Brain microvascular endothelial cell (primary cell): ENCODE measurements around the gene CA10.

Experiments
- DNase-seq: peaks from one replicate; pipeline ENCODE4 v3.0.0-alpha.2; 2020
- H3K27ac ChIP-seq: fragments of 250-450 bp; sonication (Bioruptor Pico); 2 replicates; pipeline ENCODE4 v1.5.1; 2020; ENCODE audit warnings: mild to moderate bottlenecking, moderate library complexity
- H3K27me3 ChIP-seq: fragments of 250-450 bp; sonication (Bioruptor Pico); replicated peaks from 2 replicates; pipeline ENCODE4 v1.5.1; 2020; ENCODE audit warnings: mild to moderate bottlenecking
- H3K36me3 ChIP-seq: fragments of 250-450 bp; sonication (Bioruptor Pico); replicated peaks from 2 replicates; pipeline ENCODE4 v1.5.1; 2020; ENCODE audit warnings: mild to moderate bottlenecking
- H3K4me3 ChIP-seq: 2 replicates; pipeline ENCODE4 v1.5.1; 2011; ENCODE audit warnings: low read depth, mild to moderate bottlenecking, control low read depth, low read length, moderate library complexity
- CTCF ChIP-seq: IDR thresholded peaks from 2 replicates; pipeline ENCODE4 v1.5.1; 2011; ENCODE audit warnings: low read depth, mild to moderate bottlenecking, moderate library complexity, low read length, control low read depth, inconsistent platforms; ENCODE audit errors: missing control alignments
- in situ Hi-C: cut with HindIII; loops from 2 replicates; pipeline ENCODE4 v1.10.0; 2017; ENCODE audit warnings: low sequenced_read_pairs, low pct_ligation_motif_present

Gene CA10

GRCh38 chr17:52158450-52159042 lies at the start of gene CA10:
TSS of gene CA10 (minus strand) at chr17:52158714.
- in situ Hi-C loops: no loop called here
- no peak for TF ChIP-seq CTCF
- no peak within 1 kb of the TSS for H3K27ac ChIP-seq
- DNase-seq: no peak
- no peak within 1 kb of the TSS for H3K4me3 ChIP-seq
- H3K27me3 ChIP-seq: peaks cover 23% of the 10 kb centered on the region
- no peaks in the 10 kb centered on the region for H3K36me3 ChIP-seq

DNA sequence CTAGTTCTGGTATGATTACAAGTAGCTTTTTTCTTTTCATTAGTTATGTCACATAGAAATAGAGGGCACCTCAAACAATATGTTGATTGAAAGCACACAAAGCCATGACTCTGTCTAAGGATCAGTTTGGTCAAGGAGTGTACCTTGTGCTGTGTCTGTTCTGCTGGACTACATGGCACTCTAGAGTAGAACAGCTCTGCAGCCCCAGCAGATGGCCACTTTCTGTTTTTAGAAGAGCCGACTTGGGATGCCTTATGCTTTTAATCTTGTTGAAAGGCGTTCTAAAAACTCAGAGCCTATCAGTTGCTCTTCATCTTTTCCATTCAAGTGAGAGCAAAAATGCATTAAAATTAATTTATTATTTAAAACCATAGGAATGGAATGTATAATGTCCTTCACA lies 49.3 kb upstream of the CA10 start:
- no peaks in the 10 kb centered on the region for H3K27me3 ChIP-seq
- no peak overlapping the region for H3K4me3 ChIP-seq
- no peak for TF ChIP-seq CTCF
- no peak for DNase-seq
- in situ Hi-C loops: no loop called here
- H3K36me3 ChIP-seq: no peaks in the 10 kb centered on the region
- no peak overlapping the region for H3K27ac ChIP-seq

GRCh38 chr17:52202520-52203080 lies 44.1 kb upstream of the CA10 start:
- in situ Hi-C loops: no loop called here
- no peak for TF ChIP-seq CTCF
- H3K4me3 ChIP-seq: no peak overlapping the region
- DNase-seq: no peak
- no peaks in the 10 kb centered on the region for H3K27me3 ChIP-seq
- H3K27ac ChIP-seq: no peak overlapping the region
- no peaks in the 10 kb centered on the region for H3K36me3 ChIP-seq

- no peaks in the 10 kb centered on the region for H3K36me3 ChIP-seq
- no peak overlapping the region for H3K27ac ChIP-seq
- in situ Hi-C loops: no loop called here
- H3K27me3 ChIP-seq: no peaks in the 10 kb centered on the region
- no peak overlapping the region for H3K4me3 ChIP-seq
- no peak for DNase-seq
- TF ChIP-seq CTCF: no peak
Observed at GRCh38 chr17:52201767-52202519, 43.4 kb upstream of the CA10 start.

GRCh38 chr17:52191491-52191890 lies 33.0 kb upstream of the CA10 start:
- in situ Hi-C loops: no loop called here
- DNase-seq: no peak
- Histone ChIP-seq H3K27ac (no peak overlapping the region), H3K27me3 (no peaks in the 10 kb centered on the region), H3K36me3 (no peaks in the 10 kb centered on the region), H3K4me3 (no peak overlapping the region)
- TF ChIP-seq CTCF: no peak

DNA sequence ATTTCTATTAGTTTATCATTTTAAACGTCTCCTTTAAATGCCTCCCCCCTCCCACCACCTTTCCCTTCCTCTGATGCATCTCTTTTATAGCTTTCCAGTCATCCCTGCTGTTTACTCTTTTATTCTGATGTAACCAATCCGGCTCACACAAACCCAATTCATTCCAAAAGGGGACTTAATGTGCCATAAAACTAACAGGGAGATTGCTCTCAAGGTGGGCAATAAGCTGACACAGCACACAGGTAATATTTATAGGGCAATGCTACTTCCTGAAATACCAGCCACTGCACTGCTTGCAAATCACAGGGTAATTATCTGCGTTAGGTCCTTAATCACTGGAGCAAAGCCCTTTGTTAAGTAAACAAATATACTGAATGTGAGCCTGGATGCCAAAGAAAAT lies 23.3 kb upstream of the CA10 start:
- no peak for DNase-seq
- Histone ChIP-seq H3K27ac (no peak overlapping the region), H3K4me3 (no peak overlapping the region), H3K36me3 (no peaks in the 10 kb centered on the region), H3K27me3 (no peaks in the 10 kb centered on the region)
- in situ Hi-C loops: no loop called here
- no peak for TF ChIP-seq CTCF
